HEK293T (cell line): ENCODE measurements around the gene TRAPPC12.

ENCODE experiments used
- CTCF ChIA-PET: fragments of 350-600 bp; formaldehyde crosslinking; extraction: SDS; loops from one replicate; lab custom pipeline; 2021; ENCODE audit warnings: antibody characterized with exemption, inconsistent platforms; lab: Yijun Ruan, JAX
- POLR2A ChIA-PET: fragments of 350-600 bp; formaldehyde crosslinking; extraction: SDS; loops from one replicate; lab custom pipeline; 2020; ENCODE audit warnings: antibody characterized with exemption, inconsistent platforms; lab: Yijun Ruan, JAX
- DNase-seq: peaks from one replicate; pipeline ENCODE4 v3.0.0; 2012; ENCODE audit warnings: mixed read lengths; ENCODE audit errors: extremely low spot score
- ARNT ChIP-seq: fragments of 450-650 bp; IDR thresholded peaks from 2 replicates; pipeline ENCODE4 v1.6.1; 2017; ENCODE audit warnings: mild to moderate bottlenecking
- BHLHE40 ChIP-seq: fragments of 450-650 bp; IDR thresholded peaks from 2 replicates; pipeline ENCODE4 v1.6.1; 2016; ENCODE audit warnings: mild to moderate bottlenecking, moderate library complexity, borderline replicate concordance
- CTBP1 ChIP-seq: fragments of 450-650 bp; IDR thresholded peaks from 2 replicates; pipeline ENCODE4 v1.6.1; 2016; ENCODE audit warnings: borderline replicate concordance
- ELF4 ChIP-seq: fragments of 450-650 bp; IDR thresholded peaks from 2 replicates; pipeline ENCODE4 v1.6.1; 2017; ENCODE audit warnings: antibody characterized with exemption
- FOXA1 ChIP-seq: fragments of 450-650 bp; IDR thresholded peaks from 2 replicates; pipeline ENCODE4 v1.6.1; 2016; ENCODE audit warnings: mild to moderate bottlenecking
- FOXK2 ChIP-seq: fragments of 450-650 bp; IDR thresholded peaks from 2 replicates; pipeline ENCODE4 v1.6.1; 2016; ENCODE audit warnings: mild to moderate bottlenecking
- FOXM1 ChIP-seq: fragments of 450-650 bp; IDR thresholded peaks from 2 replicates; pipeline ENCODE4 v1.6.1; 2017; ENCODE audit warnings: mild to moderate bottlenecking, borderline replicate concordance
- HDGF ChIP-seq: fragments of 450-650 bp; IDR thresholded peaks from 2 replicates; pipeline ENCODE4 v1.6.1; 2017; ENCODE audit warnings: antibody characterized with exemption, borderline replicate concordance
- L3MBTL2 ChIP-seq: fragments of 450-650 bp; conservative IDR thresholded peaks from 2 replicates; pipeline ENCODE4 v1.6.1; 2016; ENCODE audit warnings: mild to moderate bottlenecking
- LEF1 ChIP-seq: fragments of 450-650 bp; IDR thresholded peaks from 2 replicates; pipeline ENCODE4 v1.6.1; 2017; ENCODE audit warnings: mild to moderate bottlenecking, borderline replicate concordance
- NFRKB ChIP-seq: fragments of 450-650 bp; IDR thresholded peaks from 2 replicates; pipeline ENCODE4 v1.6.1; 2016; ENCODE audit warnings: mild to moderate bottlenecking, moderate library complexity
- PKNOX1 ChIP-seq: fragments of 450-650 bp; IDR thresholded peaks from 2 replicates; pipeline ENCODE4 v1.6.1; 2016
- SP1 ChIP-seq: fragments of 450-650 bp; IDR thresholded peaks from 2 replicates; pipeline ENCODE4 v1.6.1; 2017
- SUZ12 ChIP-seq: fragments of 450-650 bp; IDR thresholded peaks from 2 replicates; pipeline ENCODE4 v1.6.1; 2016; ENCODE audit warnings: mild to moderate bottlenecking
- TARDBP ChIP-seq: fragments of 450-650 bp; IDR thresholded peaks from 2 replicates; pipeline ENCODE4 v1.6.1; 2016
- ZNF384 ChIP-seq: fragments of 450-650 bp; IDR thresholded peaks from 2 replicates; pipeline ENCODE4 v1.6.1; 2016

Gene TRAPPC12

DNA sequence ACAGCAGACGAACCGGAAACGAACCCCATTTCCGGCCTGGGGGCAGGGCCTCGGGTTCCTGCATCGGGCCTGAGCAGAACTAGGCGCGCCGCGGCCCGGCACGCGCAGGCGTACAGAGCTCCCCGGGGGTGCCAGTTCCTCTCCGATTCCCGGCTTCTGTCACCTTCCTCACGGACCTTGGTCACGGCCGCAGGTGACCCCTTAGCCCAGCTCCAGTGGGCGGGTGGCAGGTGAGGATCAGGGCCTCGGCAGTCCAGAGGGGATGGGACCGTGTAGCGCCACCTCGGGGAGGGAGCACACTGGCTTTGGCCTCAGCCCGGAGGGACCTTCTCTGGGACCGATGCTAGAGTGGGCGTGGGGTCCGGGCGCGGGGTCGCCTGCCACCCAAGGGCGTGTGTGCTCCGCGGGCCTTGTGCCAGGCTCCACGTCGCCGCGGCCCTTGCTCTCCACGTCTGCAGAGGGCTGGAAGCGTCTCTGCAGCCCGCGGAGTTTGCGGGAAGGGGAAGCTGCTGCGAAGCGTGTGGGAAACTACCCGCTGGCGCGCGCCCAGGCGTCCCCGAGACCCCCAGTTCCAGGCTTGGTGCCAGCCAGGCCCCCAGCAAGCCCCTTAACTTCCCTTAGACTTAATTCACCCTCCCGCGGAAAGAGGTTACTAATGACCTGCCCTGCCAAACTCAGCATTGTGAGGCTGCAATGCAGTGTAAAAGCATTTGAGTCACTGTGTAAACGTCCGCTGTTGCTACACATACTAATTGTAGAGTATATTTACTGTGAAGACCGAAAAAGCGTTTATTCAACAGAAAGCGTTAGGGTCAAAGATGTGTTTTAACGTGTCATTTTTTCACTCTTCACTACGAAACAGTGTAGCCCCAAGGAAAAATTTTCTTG lies at the start of gene TRAPPC12:
TRAPPC12 (plus strand) TSS at position 48 of the 888 bp plus-strand sequence. CDS start 7,930 bp downstream, outside the sequence.
- DNase-seq: peak; percentile 87
- ChIA-PET CTCF (no interaction called here), POLR2A (interaction anchor here (0.7 to 1.9 kb wide), 9 partner anchors 13 to 501 kb away, joined by 3 to 6 read pairs (median 3); no protein-coding TSS in a partner anchor)
- TF ChIP-seq L3MBTL2 (peak; percentile 85), NFRKB (no peak), PKNOX1 (no peak), LEF1 (no peak), TARDBP (no peak), HDGF (no peak), SP1 (no peak), BHLHE40 (no peak), ELF4 (peak; percentile 68), SUZ12 (no peak), ZNF384 (no peak), FOXA1 (no peak), FOXM1 (no peak)

DNA sequence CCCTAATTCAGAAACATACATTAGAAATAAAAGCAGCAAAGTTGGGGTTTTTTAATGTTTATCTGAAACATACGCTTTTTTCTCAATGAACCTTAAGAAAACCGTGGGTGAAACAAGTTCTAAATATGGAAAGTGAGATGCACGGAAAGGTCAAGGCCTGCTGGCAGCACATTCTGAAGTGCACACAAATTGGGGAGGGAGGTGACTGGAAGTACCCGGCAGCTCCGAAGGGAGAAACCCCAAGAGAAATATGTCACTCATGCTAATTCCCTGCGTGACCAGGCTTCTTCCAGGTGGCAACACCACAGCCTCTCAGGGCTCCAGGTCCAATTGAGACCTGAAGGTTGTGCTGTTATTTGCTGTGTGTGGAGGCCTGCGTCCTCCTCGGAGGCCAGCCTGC lies 47.4 kb upstream of the TRAPPC12 start:
- CTCF ChIA-PET: no interaction called here
- no peak for DNase-seq
- POLR2A ChIA-PET: no interaction called here
- no peak for TF ChIP-seq TARDBP
- no peak for TF ChIP-seq FOXM1
- no peak for TF ChIP-seq NFRKB
- TF ChIP-seq HDGF: no peak
- no peak for TF ChIP-seq FOXK2
- no peak for TF ChIP-seq FOXA1
- TF ChIP-seq BHLHE40: no peak
- TF ChIP-seq PKNOX1: no peak
- no peak for TF ChIP-seq LEF1
- no peak for TF ChIP-seq CTBP1
- TF ChIP-seq SUZ12: no peak
- no peak for TF ChIP-seq ELF4
- no peak for TF ChIP-seq L3MBTL2
- TF ChIP-seq ARNT: no peak
- no peak for TF ChIP-seq ZNF384

DNA sequence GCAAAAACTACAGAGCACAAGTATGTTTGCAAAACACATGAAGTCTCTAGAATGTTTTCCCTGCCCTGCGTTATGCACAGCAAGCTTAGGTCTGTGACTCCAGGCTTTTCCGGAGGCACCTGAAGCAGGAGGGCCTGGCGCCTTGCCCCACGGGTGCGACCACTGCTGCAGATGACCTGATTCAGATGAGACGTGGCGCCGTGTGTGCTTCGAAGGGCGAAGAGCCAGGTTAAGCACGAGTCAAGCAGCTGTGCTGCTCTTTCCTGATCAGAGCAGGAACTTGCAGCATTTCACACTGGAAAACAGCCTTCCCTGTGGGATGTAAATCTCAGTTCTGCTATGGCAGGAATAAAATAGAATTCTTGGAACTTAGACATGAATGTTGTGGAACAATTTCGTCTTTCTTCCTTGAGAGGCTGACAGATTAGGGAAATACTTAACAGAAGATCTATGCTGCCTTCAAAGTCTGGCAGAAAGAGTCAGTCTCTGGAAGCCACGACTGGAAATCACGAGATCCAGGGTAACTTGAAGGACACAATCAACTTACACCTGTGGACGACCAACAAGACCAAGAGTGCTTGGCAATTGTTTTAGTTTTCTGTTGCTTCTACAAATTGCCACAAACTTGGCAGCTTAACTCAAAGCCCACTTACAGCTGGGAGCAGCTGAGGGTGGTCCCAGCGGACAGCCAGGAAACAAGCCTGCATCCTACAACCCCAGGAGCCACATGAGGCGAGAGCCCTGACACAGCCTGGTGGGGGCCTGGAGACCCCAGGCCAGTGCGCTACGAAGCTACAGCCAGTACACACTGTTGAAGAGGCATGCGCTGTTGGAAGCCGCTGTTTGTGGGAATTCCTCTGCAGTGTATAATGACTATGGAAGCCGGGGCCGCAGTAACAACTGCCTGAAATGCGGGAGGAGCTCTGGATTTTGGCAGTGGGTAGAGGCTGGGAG lies 44.8 kb upstream of the TRAPPC12 start:
- ChIA-PET CTCF (no interaction called here), POLR2A (no interaction called here)
- no peak for DNase-seq
- TF ChIP-seq FOXM1 (no peak), CTBP1 (no peak), L3MBTL2 (no peak), FOXK2 (no peak), HDGF (no peak), SUZ12 (no peak), NFRKB (no peak)

DNA sequence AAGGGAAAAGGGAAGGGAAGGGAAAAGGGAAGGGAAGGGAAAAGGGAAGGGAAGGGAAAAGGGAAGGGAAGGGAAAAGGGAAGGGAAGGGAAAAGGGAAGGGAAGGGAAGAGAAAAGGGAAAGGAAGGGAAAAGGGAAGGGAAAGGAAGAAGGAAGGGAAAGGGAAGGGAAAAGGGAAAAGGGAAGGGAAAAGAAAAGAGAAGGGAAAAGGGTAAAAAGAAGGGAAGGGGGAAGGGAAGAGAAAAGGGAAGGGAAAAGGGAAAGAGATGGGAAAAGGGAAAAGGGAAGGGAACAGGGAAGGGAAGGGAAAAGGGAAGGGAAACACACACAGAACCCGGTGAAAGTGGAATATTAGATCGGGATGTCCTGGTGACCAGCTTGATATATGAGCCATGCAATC lies 42.6 kb upstream of the TRAPPC12 start:
- TF ChIP-seq FOXA1 (no peak), SUZ12 (no peak), ELF4 (no peak), FOXK2 (no peak), LEF1 (no peak), TARDBP (no peak), ARNT (no peak), HDGF (no peak), SP1 (no peak)
- DNase-seq: no peak
- POLR2A ChIA-PET: no interaction called here
- CTCF ChIA-PET: no interaction called here

GRCh38 chr2:3338340-3338739 lies 41.2 kb upstream of the TRAPPC12 start:
- ChIA-PET CTCF (no interaction called here), POLR2A (no interaction called here)
- TF ChIP-seq FOXA1 (no peak), ZNF384 (no peak), LEF1 (no peak)
- no peak for DNase-seq

DNA sequence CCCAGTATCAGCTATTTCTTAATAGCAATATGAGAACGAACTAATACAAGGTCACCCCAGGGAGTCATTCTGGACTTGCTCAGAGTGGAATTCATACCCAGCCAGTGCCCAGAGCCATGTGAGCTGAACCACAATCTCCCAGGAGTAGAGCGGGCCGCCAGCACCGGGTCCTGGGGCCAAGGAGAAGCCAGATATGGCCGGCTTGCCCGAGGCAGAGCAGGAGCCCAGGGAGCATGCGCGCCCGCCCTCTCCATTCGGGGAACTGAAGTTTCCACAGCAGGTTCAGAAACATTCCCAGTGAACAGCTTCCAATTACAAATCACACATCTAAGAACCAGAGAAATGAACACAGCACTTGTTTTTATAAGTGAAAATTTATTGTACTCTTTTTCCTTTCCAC lies 39.4 kb upstream of the TRAPPC12 start:
- no peak for TF ChIP-seq LEF1
- TF ChIP-seq BHLHE40: no peak
- DNase-seq: no peak
- ChIA-PET CTCF (no interaction called here), POLR2A (no interaction called here)

DNA sequence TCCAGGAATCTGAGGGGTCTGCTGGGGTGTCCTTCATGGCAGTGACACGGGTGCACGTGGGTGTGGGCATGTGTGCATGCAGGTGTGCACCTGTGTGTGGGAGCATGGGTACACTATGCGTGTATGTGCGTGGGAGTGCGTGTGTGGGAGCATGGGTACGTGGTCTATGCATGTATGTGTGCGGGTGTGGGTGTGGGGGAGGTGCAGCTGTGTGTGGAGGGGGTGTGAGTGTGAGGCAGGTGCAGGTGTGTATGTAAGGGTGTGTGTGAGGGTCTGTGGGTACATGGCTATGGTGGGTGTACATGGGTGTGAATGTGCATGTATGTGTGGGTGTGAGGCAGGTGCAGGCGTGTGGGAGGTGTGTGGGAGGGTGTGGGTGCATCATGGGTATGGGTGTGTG lies 38.2 kb upstream of the TRAPPC12 start:
- CTCF ChIA-PET: no interaction called here
- TF ChIP-seq FOXA1: no peak
- no peak for TF ChIP-seq SUZ12
- TF ChIP-seq HDGF: no peak
- no peak for TF ChIP-seq CTBP1
- no peak for TF ChIP-seq L3MBTL2
- no peak for TF ChIP-seq TARDBP
- TF ChIP-seq SP1: no peak
- no peak for TF ChIP-seq ELF4
- TF ChIP-seq ZNF384: no peak
- no peak for TF ChIP-seq FOXM1
- TF ChIP-seq BHLHE40: no peak
- POLR2A ChIA-PET: no interaction called here
- DNase-seq: no peak
